Right ventricle myocardium inferior (tissue), 1 donor: ENCODE results near the gene S100A13. TPM values are rescaled to one million over a fixed set of nuclear protein-coding genes. Genes with fewer than 3 reads are reported as not detected.
"Not testable (repeated sequence)": the region's sequence is repeated elsewhere in the genome, so short reads cannot be mapped to it uniquely, and the experiment has no call there.

Source experiments
- ATAC-seq: fragments of 200-7000 bp; cut with Tn5 transposase; one replicate; pipeline ENCODE4 v1.9.1; 2020; ENCODE audit warnings: mild to moderate bottlenecking, moderate library complexity
- DNase-seq: peaks from one replicate; pipeline ENCODE4 v3.0.0; 2021; ENCODE audit errors: missing footprints
- intact Hi-C: fragments of 100-400 bp; cut with DNase I; formaldehyde crosslinking; loops from one replicate; pipeline ENCODE4 v1.11.0; 2022
- total RNA-seq: library from RNA; stranded (reverse); fragmentation: NEBNext Ultra II Directional; extraction: Animal tissue kit (Norgen Biotek cat#: 25700); gene quantifications from one replicate; pipeline ENCODE4 v1.2.1, GENCODE V29; 2021
- donor health status: DM: no; HTN: yes; CAD: no; lungs with severe emphysema.

S100A13 gene
- total RNA-seq, 1 donor from 2014 or later, result 155 TPM

DNA sequence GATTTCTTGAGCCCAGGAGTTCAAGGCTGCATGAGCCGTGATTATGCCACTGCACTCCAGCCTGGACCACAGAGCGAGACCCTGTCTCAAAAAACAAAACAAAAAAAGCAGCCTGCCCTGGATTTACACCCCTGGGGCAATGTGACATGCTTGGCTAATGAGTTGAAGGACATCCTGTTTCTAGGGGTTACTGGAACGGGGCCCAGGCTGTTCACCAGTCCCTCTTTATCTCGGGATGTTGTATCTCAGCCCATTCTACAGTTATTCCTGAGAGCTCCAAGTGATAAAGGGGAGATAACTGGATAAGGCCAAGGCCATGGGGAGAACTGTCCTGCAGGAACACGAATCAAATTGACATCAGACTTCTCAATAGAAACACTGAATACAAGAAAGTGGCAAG, 40.0 kb downstream of the S100A13 start:
- peak; percentile 26 for ATAC-seq
- intact Hi-C loops, result no loop called here

DNA sequence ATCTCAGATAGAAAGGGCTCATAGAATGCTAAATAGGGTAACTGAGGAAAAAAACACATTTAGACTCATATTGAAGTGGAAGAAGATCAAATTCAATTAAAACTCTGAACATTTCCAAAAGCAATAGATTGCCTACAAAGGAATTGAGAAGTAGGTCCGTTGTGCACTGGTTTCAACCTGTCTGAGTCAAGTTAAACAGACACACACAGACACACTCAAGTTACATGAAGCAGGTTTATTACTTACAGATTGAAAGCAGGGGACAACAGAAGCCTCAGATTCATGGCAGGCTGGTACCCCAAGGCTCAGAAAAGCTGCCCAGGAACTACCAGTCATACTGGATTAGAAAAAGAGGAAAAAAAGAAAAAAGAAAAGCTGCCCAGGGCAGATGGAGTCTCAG, 41.0 kb downstream of the S100A13 start:
- intact Hi-C loops, result no loop called here
- no peak for ATAC-seq

More for the DNA sequence above, 40.0 kb downstream of the S100A13 start:
- DNase-seq, result no peak

DNA sequence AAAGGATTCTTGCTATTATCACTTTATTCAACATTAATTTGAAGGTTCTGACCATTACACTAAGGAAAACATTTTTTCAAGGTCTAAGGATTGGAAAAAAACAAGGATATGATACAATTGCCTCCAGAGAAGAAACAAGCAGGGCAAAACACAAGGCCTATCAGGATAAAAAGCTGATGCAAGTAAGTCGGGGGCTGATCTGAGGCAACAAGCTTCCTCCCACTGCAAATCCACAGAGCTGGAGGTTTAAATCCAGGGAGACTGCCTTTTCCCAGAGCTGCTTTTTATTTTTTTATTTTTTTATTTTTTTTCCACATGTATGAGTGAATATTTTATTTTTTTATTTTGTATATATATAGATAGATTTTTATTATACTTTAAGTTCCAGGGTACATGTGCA, 42.3 kb downstream of the S100A13 start:
- no peak for ATAC-seq
- DNase-seq, result no peak
- intact Hi-C loops, result no loop called here

More for the DNA sequence above, 41.0 kb downstream of the S100A13 start:
- DNase-seq, result no peak

DNA sequence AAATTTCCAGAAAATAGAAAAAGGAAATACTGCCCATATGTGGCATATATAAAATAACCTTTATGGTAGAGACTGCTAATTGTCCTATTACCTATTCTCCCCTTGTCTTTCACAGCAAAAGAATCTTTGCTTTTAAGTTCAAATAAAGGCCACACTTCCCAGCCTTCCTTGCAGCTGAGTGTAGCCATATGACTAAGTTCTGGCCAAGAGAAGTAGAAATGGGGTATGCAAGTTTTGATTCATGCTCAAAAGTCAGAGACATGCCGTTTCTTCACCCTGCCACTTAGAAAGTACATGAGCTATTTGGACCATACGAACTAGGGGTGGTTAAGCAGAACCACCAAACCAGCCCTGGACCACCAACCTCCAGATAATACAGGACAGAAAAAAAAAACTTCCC, 43.3 kb downstream of the S100A13 start:
- DNase-seq, result no peak
- no peak for ATAC-seq
- intact Hi-C loops, result no loop called here

GRCh38 chr1:153583514-153583913, 43.8 kb downstream of the S100A13 start:
- intact Hi-C loops, ATAC-seq, DNase-seq: not testable (repeated sequence)

- intact Hi-C loops, ATAC-seq: not testable (repeated sequence)
These were observed 44.5 kb downstream of the S100A13 start for GRCh38 chr1:153582836-153583235.

DNA sequence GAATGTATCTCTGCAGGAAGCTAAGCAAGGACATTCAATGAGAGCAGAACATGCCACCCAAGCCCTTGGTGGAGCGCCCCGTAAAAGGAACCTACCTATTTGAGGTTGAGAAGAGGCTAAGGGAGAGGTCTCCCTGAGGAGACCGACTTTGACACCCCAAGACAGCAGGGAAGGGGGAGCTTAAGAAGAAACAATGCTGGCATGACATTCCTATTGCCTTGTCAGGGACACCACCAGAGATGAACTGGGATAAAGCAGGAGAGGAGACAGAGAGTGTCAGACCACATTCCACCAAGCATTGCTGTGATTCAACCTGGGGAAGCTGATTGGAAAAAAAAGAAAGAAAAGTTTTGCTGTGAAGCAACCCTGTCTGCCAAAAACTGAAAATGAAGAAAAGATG, 48.4 kb downstream of the S100A13 start:
- ATAC-seq (no peak), DNase-seq (no peak)
- intact Hi-C loops, result loop anchor here (10.0 kb wide), 1 partner anchor 176 kb away; no protein-coding TSS in a partner anchor

More at GRCh38 chr1:153582836-153583235, 44.5 kb downstream of the S100A13 start:
- not testable (repeated sequence) for DNase-seq

DNA sequence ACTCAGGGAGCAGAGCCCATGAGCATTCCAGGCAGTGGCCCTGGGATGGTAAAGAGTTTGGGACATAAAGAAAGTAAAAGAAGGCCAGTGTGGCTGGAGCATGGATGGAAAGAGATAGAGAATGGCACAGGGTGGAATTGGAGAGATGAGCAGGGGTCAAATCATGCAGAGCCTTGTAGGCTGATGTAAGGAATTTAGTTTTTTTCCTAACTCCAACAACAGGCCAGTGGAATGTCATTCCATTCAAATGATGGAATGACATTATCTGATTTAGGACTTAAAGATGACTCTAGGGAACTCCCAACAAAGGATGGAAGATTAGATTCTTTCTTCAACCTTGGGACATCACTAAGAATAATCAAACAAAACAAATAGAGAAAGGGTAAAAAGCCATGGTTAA, 48.8 kb downstream of the S100A13 start:
- ATAC-seq, result no peak
- intact Hi-C loops, result loop anchor here (10.0 kb wide), 1 partner anchor 176 kb away; no protein-coding TSS in a partner anchor
- no peak for DNase-seq

DNA sequence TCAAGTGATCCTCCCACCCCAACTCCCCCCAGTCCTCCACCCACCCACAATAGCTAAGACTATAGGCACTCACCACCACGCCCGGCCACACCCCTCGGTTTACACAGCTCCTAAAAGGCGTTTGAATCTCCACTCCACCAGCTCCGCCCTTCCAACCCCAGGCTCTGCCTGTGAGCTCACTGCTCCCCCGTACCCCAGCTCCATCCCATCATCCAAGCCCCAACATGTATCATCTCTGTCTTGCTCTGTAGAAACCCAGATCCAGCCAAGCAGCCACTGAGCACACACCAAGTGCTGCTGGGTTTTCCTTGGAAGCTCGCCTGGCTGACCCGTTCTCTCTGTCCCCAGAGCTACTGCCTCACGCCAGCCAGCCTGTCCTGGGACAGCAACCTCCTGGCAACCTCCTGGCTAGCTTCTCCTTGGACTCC, 49.7 kb downstream of the S100A13 start:
- intact Hi-C loops, result loop anchor here (10.0 kb wide), 1 partner anchor 177 kb away; no protein-coding TSS in a partner anchor
- ATAC-seq (peak; percentile 69), DNase-seq (no peak)

DNA sequence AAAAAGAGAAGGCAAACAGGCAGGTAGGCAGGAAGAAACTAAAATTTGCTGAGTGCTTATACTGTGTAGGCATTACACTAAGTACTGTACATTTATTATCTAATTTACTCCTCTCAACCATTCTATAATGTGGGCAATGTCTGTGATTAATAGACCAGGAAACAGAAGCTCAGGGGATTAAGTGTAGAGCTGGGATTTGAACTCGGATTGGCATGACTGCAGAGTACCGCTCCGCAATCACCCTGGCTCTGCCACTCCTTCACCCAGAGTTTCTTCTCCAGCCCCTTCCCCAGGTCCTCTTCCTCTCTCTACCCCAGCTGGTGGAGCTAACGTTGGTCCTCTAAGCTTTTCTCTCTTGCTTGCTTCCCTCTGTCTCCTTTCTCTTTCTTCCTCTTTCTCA, 50.2 kb downstream of the S100A13 start:
- ATAC-seq (no peak), DNase-seq (no peak)
- intact Hi-C loops, result loop anchor here (10.0 kb wide), 1 partner anchor 178 kb away; no protein-coding TSS in a partner anchor

DNA sequence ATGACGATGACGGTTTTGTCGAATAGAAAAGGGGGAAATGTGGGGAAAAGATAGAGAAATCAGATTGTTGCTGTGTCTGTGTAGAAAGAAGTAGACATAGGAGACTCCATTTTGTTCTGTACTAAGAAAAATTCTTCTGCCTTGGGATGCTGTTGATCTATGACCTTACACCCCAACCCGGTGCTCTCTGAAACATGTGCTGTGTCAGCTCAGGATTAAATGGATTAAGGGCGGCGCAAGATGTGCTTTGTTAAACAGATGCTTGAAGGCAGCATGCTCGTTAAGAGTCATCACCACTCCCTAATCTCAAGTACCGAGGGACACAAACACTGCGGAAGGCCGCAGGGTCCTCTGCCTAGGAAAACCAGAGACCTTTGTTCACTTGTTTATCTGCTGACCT, 51.8 kb downstream of the S100A13 start:
- intact Hi-C loops, result loop anchor here (10.0 kb wide), 1 partner anchor 179 kb away; no protein-coding TSS in a partner anchor
- ATAC-seq, DNase-seq: not testable (repeated sequence)

GRCh38 chr1:153575081-153575491, 52.2 kb downstream of the S100A13 start:
- not testable (repeated sequence) for ATAC-seq, DNase-seq
- intact Hi-C loops, result loop anchor here (10.0 kb wide), 1 partner anchor 180 kb away; no protein-coding TSS in a partner anchor

DNA sequence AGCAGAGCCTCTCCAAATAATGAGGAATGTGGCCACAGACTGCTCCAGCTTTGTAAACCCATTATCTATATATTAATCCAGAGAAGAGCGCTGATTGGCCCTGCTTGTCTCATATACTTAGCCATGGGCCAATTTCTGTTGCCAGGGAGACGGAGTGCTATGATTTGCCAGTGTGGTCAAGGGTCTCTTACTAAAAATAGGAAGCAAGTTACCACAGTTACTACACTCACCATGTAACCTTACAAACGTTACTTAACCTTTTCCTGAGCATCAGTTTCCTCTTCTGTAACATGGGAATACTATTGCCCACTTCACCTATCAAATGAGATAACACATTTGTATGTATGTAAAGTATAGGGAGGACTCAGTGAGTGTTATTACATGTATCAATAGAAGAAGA, 54.0 kb downstream of the S100A13 start:
- no peak for DNase-seq
- ATAC-seq, result no peak
- intact Hi-C loops, result loop anchor here (5.0 to 10.0 kb wide), 4 partner anchors 39 to 181 kb away; partner anchors contain the start of genes ILF2, S100A16 and SNAPIN

DNA sequence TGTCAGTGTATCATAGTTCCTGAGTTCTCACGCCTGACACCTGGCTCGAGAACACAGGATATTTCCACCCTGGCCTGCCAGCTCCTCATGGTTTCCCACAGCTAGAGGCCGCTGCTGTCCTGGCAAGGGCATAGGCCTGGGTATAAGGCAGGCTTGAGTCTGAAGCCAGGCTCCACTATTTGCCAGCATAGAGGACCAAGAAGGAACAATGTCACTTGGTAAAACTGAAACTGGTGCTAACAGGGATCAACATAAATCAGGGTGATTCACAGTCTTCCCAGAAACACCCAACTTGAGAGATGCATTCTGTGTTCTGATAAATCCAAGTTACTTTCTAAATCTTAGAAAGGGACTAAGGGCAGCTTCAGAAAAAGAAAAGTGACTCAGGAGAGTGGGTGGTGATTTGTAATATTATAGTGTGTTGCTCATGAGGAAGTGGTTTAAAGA, 54.7 kb downstream of the S100A13 start:
- ATAC-seq (peak; percentile 91), DNase-seq (peak; percentile 88)
- intact Hi-C loops, result loop anchor here (5.0 to 10.0 kb wide), 4 partner anchors 40 to 182 kb away; partner anchors contain the start of genes ILF2, S100A16 and SNAPIN

- DNase-seq (no peak), ATAC-seq (no peak)
- intact Hi-C loops, result loop anchor here (5.0 to 10.0 kb wide), 4 partner anchors 41 to 183 kb away; partner anchors contain the start of genes ILF2, S100A16 and SNAPIN
These were observed 55.6 kb downstream of the S100A13 start for GRCh38 chr1:153571706-153572105.

DNA sequence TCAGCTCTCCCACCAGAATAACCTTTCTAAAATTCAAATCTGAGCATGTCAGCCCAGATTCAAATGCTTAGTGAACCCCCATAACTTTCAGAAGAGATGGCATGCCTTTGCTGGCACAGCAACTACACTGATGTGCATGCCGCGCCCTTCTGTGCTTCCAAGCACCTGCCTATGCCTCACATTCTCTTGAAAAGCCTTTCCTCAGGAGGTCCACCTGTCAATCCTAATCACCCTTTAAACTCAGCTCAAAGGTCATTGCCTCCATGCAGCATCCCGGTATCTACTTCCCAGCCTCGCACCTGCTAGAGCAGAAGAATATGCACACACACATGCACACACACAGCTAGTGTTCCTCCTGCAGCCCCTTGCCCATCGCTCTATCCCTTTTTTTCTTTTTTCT, 56.4 kb downstream of the S100A13 start:
- no peak for ATAC-seq
- intact Hi-C loops, result loop anchor here (5.0 to 10.0 kb wide), 4 partner anchors 41 to 184 kb away; partner anchors contain the start of genes ILF2, S100A16 and SNAPIN
- no peak for DNase-seq

DNA sequence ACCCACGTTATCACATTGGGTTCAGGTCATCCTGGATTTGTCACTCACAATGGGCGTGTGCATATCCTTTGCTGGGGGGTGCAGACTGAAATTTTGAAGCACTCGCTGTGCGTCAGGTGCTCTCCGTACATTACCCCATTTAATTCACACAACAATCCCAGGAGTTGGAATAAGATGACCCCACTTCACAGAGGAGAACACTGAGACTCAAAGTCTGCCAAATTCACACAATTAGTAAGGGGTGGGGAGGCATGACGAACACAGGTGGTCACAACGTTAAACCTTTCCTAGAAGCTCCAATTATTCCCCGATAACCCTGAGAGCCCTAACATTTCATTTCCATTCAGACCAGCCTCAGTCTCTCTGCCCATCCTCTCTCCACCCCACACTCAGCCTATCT, 57.8 kb downstream of the S100A13 start:
- intact Hi-C loops, result loop anchor here (5.0 kb wide), 2 partner anchors 63 to 207 kb away; partner anchors contain the start of gene CHTOP
- DNase-seq (no peak), ATAC-seq (no peak)
